Activated CD4-positive, alpha-beta T cell treated with anti-CD3 and anti-CD28 coated beads, Interleukin-2, amount 50 U/mL, for 1 hour (primary cell): ENCODE results near the gene DENND10.
"Not testable (repeated sequence)": the region's sequence is repeated elsewhere in the genome, so short reads cannot be mapped to it uniquely, and the experiment has no call there.

Source experiments
- DNase-seq: peaks from one replicate; pipeline ENCODE4 v3.0.0-alpha.2; 2020

Gene DENND10

GRCh38 chr10:119133949-119134348, 30.0 kb downstream of the DENND10 start:
- DNase-seq, result no peak

- DNase-seq, result no peak
These were observed 31.6 kb downstream of the DENND10 start for GRCh38 chr10:119135513-119135881.

GRCh38 chr10:119136084-119136483, 32.2 kb downstream of the DENND10 start:
- DNase-seq, result no peak

GRCh38 chr10:119137878-119138277, 34.0 kb downstream of the DENND10 start:
- DNase-seq, result not testable (repeated sequence)

- DNase-seq, result no peak
These were observed 34.7 kb downstream of the DENND10 start for GRCh38 chr10:119138346-119139306.

GRCh38 chr10:119139464-119140067, 35.7 kb downstream of the DENND10 start:
- DNase-seq, result peak; percentile 54

- DNase-seq, result no peak
These were observed 36.8 kb downstream of the DENND10 start for GRCh38 chr10:119140603-119141245.

GRCh38 chr10:119143657-119144056, 39.7 kb downstream of the DENND10 start:
- no peak for DNase-seq

GRCh38 chr10:119149157-119149556, 45.2 kb downstream of the DENND10 start:
- DNase-seq, result no peak

- DNase-seq, result no peak
These were observed 45.8 kb downstream of the DENND10 start for GRCh38 chr10:119149729-119150128.

- DNase-seq, result not testable (repeated sequence)
These were observed 47.7 kb downstream of the DENND10 start for GRCh38 chr10:119151601-119152000.

- no peak for DNase-seq
These were observed 49.1 kb downstream of the DENND10 start for GRCh38 chr10:119153041-119153440.

GRCh38 chr10:119153661-119154060, 49.7 kb downstream of the DENND10 start:
- DNase-seq, result no peak

GRCh38 chr10:119159332-119159731, 55.4 kb downstream of the DENND10 start:
- no peak for DNase-seq

GRCh38 chr10:119161680-119162451, 58.0 kb downstream of the DENND10 start:
- DNase-seq, result no peak

GRCh38 chr10:119162452-119163092, 58.7 kb downstream of the DENND10 start:
- no peak for DNase-seq

GRCh38 chr10:119165171-119166117, 61.5 kb downstream of the DENND10 start, which contains the start of gene SFXN4:
TSS of gene SFXN4 (minus strand) at chr10:119165714. CDS start at chr10:119165647, 67 bp downstream.
- peak; percentile 72 for DNase-seq

GRCh38 chr10:119166118-119166500, 62.2 kb downstream of the DENND10 start:
- no peak for DNase-seq

GRCh38 chr10:119166564-119166963, 62.7 kb downstream of the DENND10 start:
- DNase-seq, result no peak

- no peak for DNase-seq
These were observed 63.1 kb downstream of the DENND10 start for GRCh38 chr10:119167041-119167440.

GRCh38 chr10:119174109-119174508, 70.2 kb downstream of the DENND10 start:
- no peak for DNase-seq
